ENCODE measurements around the gene GPR107.

DNA sequence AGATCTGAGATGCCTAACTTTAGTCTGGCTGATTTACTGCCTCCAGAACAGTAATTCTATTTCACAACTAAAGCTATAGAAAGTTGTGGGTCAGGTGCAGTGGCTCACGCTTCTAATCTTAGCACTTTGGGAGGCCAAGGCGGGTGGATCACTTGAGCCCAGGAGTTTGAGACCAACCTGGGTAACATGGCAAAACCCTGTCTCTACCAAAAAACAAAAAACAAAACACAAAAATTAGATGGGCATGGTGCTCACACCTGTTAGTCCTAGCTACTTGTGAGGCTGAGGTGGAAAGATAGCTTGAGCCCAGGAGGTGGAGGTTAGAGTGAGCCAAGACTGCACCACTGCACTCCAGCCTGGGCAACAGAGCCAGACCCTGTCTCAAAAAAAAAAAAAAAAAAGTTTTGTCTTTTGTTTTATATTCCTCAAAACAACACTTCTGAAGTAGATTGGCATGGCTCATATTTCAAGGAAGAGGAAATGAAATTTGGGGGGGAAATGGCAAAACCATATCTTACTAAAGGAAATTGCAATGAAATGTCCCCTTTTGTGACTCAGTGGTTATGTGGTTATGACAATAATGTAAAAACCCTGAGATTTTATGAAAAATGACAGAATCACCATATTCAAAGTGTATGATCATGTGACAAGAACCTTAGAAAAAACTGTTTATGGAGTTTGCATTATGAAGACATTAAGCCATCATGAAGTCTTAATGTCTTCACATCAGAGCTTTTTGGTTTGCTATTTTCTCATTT lies 26.9 kb upstream of the GPR107 start:
- TF ChIP-seq, protein P1, sequence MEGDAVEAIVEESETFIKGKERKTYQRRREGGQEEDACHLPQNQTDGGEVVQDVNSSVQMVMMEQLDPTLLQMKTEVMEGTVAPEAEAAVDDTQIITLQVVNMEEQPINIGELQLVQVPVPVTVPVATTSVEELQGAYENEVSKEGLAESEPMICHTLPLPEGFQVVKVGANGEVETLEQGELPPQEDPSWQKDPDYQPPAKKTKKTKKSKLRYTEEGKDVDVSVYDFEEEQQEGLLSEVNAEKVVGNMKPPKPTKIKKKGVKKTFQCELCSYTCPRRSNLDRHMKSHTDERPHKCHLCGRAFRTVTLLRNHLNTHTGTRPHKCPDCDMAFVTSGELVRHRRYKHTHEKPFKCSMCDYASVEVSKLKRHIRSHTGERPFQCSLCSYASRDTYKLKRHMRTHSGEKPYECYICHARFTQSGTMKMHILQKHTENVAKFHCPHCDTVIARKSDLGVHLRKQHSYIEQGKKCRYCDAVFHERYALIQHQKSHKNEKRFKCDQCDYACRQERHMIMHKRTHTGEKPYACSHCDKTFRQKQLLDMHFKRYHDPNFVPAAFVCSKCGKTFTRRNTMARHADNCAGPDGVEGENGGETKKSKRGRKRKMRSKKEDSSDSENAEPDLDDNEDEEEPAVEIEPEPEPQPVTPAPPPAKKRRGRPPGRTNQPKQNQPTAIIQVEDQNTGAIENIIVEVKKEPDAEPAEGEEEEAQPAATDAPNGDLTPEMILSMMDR (IDR thresholded peaks at IDR 0.05): no peak
- no peak for TF ChIP-seq POLR2A (IDR thresholded peaks at IDR 0.05)

Data from esophagus squamous epithelium (tissue), 4 donors.